Omental fat pad (tissue), 4 donors: ENCODE data around the gene ROBO1. TPM values are rescaled to one million over a fixed set of nuclear protein-coding genes. Genes with fewer than 3 reads are reported as not detected.
"Not testable (repeated sequence)": the region's sequence is repeated elsewhere in the genome, so short reads cannot be mapped to it uniquely, and the experiment has no call there.

Source experiments
- ATAC-seq: fragments of 150-250 bp; one replicate; pipeline ENCODE4 v1.9.1; 2016; ENCODE audit warnings: mild to moderate bottlenecking, moderate library complexity; ENCODE audit not compliant: low FRiP score
- DNase-seq: peaks from one replicate; pipeline ENCODE4 v3.0.0-alpha.2; 2019; ENCODE audit warnings: low spot score
- total RNA-seq, 4 donors: library from RNA; depleted of rRNA; stranded (reverse); fragments of >200 nt; gene quantifications; one replicate each; pipeline ENCODE4 v1.1.0, GENCODE V29; 2016
- TF ChIP-seq, protein P1 (sequence below), 3 donors: fragments of 450-650 bp; IDR thresholded peaks; one replicate each; pipeline ENCODE4 v1.5.1; 2016 to 2017; ENCODE audit warnings: antibody characterized with exemption in 3 of 3, mild to moderate bottlenecking in 3 of 3, moderate library complexity in 2 of 3

Gene ROBO1
- total RNA-seq, 4 donors from 2014 or later, result 13.7 to 34.2 (median 21.0) TPM

DNA sequence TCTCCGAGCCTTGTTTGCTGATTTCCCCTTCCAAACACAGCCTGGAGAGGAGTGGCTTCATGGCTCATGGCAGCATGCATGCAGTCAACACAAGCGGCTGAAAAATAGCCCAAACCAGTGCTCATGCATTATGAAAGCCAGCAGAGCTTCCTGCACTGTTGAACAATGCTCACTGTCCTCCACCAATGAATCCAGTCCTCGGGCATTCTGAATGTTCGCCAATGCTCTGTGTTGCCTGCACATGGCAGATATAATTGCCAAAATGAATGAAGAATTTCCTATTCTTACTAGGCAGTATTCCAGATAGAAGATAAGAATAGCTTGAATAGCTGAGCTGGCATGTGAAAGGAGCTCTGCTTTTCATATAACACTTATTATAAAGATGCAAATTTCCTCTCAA is 252.7 kb downstream of the ROBO1 start:
- TF ChIP-seq, protein P1, sequence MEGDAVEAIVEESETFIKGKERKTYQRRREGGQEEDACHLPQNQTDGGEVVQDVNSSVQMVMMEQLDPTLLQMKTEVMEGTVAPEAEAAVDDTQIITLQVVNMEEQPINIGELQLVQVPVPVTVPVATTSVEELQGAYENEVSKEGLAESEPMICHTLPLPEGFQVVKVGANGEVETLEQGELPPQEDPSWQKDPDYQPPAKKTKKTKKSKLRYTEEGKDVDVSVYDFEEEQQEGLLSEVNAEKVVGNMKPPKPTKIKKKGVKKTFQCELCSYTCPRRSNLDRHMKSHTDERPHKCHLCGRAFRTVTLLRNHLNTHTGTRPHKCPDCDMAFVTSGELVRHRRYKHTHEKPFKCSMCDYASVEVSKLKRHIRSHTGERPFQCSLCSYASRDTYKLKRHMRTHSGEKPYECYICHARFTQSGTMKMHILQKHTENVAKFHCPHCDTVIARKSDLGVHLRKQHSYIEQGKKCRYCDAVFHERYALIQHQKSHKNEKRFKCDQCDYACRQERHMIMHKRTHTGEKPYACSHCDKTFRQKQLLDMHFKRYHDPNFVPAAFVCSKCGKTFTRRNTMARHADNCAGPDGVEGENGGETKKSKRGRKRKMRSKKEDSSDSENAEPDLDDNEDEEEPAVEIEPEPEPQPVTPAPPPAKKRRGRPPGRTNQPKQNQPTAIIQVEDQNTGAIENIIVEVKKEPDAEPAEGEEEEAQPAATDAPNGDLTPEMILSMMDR (IDR thresholded peaks at IDR 0.05), result no peak
- ATAC-seq (peak; percentile 59), DNase-seq (no peak)

DNA sequence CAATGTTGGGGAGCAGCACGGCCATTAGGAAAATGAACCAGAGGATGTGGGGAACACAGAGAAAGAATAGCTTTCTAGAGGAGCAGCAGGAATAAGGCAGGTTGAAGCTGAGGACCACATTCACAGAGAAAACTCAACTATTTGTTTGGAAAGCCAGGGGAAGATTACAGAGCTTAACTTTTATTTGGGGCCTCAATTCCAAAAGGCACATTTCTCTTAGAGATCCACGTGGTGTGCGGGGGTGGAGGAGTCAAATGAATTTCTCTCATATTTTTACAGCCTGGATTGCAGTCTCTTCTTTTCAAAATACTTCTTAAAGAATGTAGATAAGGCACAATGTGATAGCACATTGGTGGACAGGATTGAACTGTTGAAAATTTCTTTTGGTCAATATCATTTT is 253.7 kb downstream of the ROBO1 start:
- no peak for ATAC-seq

DNA sequence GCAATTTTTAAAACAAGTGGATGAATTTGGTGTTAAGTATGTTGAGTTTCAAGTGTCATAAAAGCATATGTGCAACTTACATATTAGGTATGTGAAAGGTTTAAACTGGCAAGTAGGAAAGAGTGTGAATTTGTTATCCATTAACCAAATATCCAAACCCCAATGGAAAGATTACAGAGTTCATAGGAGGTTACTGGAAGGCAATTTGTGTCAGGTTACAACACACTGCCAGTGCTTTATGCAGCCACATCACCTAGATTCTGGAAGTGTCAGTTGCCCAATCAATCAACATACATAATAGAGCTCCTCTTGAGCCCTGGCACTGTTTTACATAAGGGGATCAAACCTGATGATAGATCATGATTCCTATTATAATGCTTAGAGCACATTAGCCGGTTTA is 261.0 kb downstream of the ROBO1 start:
- TF ChIP-seq, protein P1 (IDR thresholded peaks at IDR 0.05), result no peak
- ATAC-seq, result no peak

More for the DNA sequence above, 253.7 kb downstream of the ROBO1 start:
- TF ChIP-seq, protein P1 (IDR thresholded peaks at IDR 0.05), result no peak
- no peak for DNase-seq

DNA sequence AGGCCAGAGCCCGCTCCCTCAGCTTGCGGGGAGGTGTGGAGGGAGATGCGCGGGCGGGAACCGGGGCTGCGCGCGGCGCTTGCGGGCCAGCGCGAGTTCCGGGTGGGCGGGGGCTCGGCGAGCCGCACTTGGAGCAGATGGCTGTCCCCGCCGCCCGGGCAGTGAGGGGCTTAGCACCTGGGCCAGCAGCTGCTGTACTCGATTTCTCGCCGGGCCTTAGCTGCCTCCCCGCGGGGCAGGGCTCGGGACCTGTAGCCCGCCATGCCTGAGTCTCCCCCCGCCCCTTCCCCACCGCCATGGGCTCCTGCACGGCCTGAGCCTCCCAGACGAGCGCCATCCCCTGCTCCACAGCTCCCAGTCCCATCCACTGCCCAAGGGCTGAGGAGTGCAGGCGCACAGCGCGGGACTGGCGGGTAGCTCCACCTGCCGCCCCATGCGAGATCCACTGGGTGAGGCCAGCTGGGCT is 265.5 kb downstream of the ROBO1 start:
- not testable (repeated sequence) for ATAC-seq, DNase-seq

More for the DNA sequence above, 261.0 kb downstream of the ROBO1 start:
- no peak for DNase-seq

DNA sequence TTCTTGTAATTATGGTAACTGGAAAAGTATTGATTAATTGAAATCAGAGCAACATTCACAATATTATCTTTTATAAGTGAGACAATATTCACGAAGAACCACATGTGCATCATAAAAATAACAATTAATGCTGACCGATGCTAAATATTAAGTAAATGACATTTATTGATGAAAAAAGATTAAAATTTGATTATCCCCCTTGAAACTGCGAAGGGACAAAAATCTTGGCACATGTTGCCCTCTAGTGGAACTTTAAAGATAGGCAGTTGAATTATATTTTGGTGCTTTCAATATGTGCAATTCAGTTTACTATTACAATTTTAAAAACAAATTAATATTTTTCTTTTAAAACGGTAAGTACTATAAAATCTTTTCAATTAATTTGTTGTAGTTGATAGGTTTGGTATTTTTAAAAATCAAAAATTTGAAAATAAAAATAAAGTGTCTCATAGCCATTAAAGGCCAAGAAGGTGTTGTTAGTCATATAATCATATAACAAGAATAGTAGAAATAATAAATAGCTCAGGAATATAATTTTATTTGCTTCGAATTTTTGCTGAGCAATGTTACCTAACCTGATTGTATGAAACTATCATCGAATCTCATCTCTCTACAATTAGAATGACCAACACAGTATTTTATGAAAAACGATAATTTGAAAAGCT is 270.2 kb downstream of the ROBO1 start:
- no peak for DNase-seq
- TF ChIP-seq, protein P1 (IDR thresholded peaks at IDR 0.05), result no peak
- ATAC-seq, result no peak

DNA sequence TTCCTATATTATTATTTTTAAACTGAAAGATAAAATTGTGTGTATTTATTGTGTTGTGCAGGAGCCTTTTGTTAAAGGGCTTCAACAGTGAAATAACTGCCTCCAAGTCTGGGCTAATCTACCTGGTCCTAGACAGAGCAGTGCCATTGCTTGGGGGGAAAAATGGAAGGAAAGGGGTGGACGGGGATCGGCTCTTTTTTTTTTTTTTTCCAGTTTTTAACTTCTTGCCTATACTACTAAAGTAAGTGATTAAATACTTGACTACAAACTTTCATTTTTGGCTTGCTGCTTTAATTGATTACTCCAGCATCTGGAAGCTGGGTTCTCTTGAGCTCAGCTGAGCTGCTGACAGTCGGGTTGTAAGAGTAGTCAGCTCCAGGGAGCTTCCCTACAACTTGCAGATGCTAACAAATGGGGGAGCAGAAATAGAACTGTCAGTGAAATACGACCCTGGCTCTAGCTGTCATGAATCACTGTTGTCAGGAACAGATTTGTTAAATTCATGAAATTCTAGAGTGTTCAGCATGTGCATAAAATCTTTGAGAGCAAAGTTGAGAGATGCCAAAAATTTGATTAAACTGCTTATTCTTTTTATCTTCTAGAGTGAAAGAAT is 276.7 kb downstream of the ROBO1 start:
- DNase-seq (no peak), ATAC-seq (peak; percentile 44)
- TF ChIP-seq, protein P1 (IDR thresholded peaks at IDR 0.05), result no peak

DNA sequence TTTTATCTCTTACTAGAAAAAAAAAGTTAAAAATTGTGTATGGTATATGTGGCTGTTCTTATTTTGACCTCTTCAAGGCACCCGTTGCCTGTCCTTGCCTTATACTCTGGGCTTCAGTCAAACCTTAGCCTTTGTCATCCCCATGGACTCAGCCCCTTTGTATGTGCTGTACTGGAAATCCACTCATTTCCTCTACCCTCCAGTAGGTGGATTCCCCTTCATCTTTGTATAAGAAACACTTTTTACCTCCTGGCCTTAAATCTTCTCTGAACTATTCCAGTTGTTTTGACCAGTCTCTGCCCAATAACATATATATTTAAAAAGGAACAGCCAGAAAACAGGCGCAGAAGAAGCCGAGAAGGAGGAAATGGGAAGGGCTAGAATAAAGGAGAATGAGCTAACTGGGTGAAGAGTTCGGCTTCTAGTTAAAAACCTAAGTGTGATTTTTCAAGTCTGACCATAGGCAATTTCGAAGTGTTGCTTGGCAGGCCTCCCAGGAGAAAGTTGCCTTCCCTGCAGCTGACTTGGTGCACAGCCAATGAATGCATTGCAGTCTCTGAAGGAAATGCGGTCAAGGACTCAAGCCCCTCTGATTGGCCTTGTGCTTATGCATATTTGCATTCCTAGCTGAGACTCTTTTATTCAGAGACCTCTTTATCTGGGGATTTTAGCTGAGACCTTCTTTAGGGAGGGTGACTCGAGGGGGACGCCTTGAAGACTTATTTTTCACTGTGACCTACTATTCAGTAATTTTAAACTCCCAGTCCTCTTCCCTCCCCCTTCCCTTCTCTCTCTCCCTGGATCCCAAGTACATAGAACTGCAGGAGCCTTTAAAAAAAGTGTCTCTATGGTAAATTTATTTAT is 277.4 kb downstream of the ROBO1 start:
- DNase-seq (no peak), ATAC-seq (peak; percentile 76)
- TF ChIP-seq, protein P1 (IDR thresholded peaks at IDR 0.05), result no peak
